ENCODE data around the gene SLC38A7. TPM values are rescaled to one million over a fixed set of nuclear protein-coding genes. Genes with fewer than 3 reads are reported as not detected.

The SLC38A7 gene
- total RNA-seq, 1 donor from 2014 or later = 31.9 TPM

DNA sequence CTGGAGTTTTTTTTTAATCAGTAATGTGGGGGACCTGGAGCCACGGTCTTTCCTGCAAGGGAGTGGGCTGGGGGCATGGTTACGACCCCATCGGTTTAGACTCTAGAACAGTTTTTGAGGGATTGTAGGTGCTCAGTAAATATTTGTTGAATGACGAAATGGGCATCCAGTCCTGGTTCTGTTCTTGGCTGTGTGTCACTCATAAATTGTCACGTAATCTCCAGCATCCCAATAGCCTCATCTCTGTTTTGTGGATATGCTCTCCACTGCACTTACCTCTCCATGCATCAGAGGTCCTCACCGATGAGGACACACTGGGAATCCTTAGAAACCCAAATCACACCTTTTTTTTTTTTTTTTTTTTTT is 497 bp upstream of the SLC38A7 start:
- Histone ChIP-seq H3K9me3 (replicated peaks) (no peaks in the 10 kb centered on the region), H3K27me3 (ENCODE audit: low read depth) (no peaks in the 10 kb centered on the region), H3K27ac (replicated peaks) (peak overlapping the region; percentile 94), H3K36me3 (peaks cover 16% of the 10 kb centered on the region), H3K4me1 (peaks cover 42% of the 10 kb centered on the region), H3K4me3 (peak overlapping the region; percentile 88)
- intact Hi-C loops (cut with micrococcal nuclease) = no loop called here
- DNase-seq = no peak
- TF ChIP-seq, protein P1, sequence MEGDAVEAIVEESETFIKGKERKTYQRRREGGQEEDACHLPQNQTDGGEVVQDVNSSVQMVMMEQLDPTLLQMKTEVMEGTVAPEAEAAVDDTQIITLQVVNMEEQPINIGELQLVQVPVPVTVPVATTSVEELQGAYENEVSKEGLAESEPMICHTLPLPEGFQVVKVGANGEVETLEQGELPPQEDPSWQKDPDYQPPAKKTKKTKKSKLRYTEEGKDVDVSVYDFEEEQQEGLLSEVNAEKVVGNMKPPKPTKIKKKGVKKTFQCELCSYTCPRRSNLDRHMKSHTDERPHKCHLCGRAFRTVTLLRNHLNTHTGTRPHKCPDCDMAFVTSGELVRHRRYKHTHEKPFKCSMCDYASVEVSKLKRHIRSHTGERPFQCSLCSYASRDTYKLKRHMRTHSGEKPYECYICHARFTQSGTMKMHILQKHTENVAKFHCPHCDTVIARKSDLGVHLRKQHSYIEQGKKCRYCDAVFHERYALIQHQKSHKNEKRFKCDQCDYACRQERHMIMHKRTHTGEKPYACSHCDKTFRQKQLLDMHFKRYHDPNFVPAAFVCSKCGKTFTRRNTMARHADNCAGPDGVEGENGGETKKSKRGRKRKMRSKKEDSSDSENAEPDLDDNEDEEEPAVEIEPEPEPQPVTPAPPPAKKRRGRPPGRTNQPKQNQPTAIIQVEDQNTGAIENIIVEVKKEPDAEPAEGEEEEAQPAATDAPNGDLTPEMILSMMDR (IDR thresholded peaks at IDR 0.05; ENCODE audit: borderline replicate concordance) = no peak

DNA sequence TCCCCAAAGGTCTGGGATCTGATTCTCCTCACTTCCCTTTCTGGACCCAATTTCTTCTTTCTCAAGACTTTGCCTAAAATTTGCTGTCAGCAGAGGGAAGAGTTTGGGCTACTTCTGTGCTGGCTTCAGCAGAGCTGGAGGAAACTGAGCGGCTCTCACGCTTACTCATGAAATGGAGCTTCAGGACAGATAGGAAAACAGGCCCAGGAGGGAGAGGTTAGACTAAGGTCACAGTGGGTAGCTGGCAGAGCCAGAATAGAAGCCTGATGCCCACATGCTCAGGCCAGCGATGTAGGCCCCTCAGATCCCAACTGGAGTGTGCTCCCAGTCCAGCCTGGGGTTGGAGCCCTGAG is 593 bp downstream of the SLC38A7 start:
- H3K36me3 ChIP-seq = peaks cover 27% of the 10 kb centered on the region
- TF ChIP-seq, protein P1 (IDR thresholded peaks at IDR 0.05; ENCODE audit: borderline replicate concordance) = no peak
- peak; percentile 15 for DNase-seq
- peak overlapping the region; percentile 88 for H3K4me3 ChIP-seq
- intact Hi-C loops (cut with micrococcal nuclease) = no loop called here
- no peaks in the 10 kb centered on the region for H3K27me3 ChIP-seq (ENCODE audit: low read depth)
- no peaks in the 10 kb centered on the region for H3K9me3 ChIP-seq (replicated peaks)
- peaks cover 49% of the 10 kb centered on the region for H3K4me1 ChIP-seq
- peak overlapping the region; percentile 94 for H3K27ac ChIP-seq (replicated peaks)

DNA sequence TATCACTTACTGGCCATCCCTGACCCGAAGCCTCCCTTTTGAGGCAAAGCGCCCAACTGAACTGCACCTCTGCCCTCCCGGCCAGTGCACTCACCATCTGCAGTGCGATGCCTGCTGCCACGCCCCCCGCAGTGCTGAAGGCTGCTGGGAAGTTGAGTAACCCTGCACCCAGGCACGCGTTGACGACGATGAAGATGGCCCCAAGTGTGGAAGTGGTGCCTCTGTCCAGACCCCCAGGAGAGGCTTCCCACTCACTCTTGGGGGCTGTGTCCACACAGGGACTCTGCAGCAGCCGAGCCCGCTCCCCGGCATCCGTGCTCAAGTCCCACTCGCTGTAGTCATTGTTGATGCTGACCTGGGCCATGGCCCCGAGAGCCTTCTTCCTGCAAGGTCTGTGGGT is 4.8 kb downstream of the SLC38A7 start:
- TF ChIP-seq, protein P1 (IDR thresholded peaks at IDR 0.05; ENCODE audit: borderline replicate concordance) = no peak
- H3K4me1 ChIP-seq = peaks cover 54% of the 10 kb centered on the region
- no peaks in the 10 kb centered on the region for H3K9me3 ChIP-seq (replicated peaks)
- no peak for DNase-seq
- no peaks in the 10 kb centered on the region for H3K27me3 ChIP-seq (ENCODE audit: low read depth)
- H3K4me3 ChIP-seq = no peak overlapping the region
- no peak overlapping the region for H3K27ac ChIP-seq (replicated peaks)
- intact Hi-C loops (cut with micrococcal nuclease) = no loop called here
- H3K36me3 ChIP-seq = peaks cover 69% of the 10 kb centered on the region

DNA sequence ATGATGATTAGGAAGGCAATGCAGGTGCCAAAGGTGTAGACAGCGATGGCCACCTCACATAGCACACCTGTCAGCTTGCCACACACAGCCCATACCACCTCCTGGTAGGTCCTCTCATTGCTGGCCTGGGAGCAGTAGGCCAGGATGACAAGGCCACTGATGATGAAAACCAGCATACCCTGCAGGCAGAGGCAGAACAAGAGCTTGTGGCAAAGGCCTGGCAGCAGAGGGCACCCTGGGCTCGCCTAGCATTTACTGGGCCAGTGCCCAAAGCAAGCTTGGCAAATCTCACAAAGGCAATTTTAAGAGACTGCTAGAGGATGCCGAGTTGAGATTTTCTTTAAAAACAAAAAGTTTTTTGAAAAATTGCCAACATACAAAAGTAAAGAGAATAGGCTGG is 5.9 kb downstream of the SLC38A7 start:
- Histone ChIP-seq H3K27ac (replicated peaks) (no peak overlapping the region), H3K36me3 (peaks cover 77% of the 10 kb centered on the region), H3K9me3 (replicated peaks) (no peaks in the 10 kb centered on the region), H3K4me3 (no peak overlapping the region), H3K27me3 (ENCODE audit: low read depth) (no peaks in the 10 kb centered on the region), H3K4me1 (peaks cover 48% of the 10 kb centered on the region)
- TF ChIP-seq, protein P1 (IDR thresholded peaks at IDR 0.05; ENCODE audit: borderline replicate concordance) = peak; percentile 57
- intact Hi-C loops (cut with micrococcal nuclease) = no loop called here
- DNase-seq = peak; percentile 37

DNA sequence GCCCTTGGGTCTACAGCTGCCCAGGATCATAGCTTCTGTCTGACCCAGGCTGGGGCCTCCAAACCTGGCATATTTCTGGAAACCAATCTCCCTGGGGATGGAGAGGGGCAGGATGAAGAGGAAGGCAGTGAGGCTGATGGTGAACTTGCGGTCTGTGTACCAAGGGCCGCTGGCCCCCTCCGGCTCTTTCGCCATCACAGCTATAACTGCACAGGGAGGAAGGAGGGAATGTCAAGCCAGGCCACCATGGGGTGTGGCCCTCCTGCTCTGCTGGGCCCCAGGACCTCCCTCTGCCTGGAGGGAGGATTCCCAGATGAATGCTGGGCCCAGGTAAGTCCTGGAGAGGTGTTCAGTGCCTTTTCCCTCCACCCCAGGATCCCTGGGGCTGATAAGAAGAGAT is 6.3 kb downstream of the SLC38A7 start:
- Histone ChIP-seq H3K4me1 (peaks cover 44% of the 10 kb centered on the region), H3K27me3 (ENCODE audit: low read depth) (no peaks in the 10 kb centered on the region), H3K27ac (replicated peaks) (no peak overlapping the region), H3K36me3 (peaks cover 81% of the 10 kb centered on the region), H3K9me3 (replicated peaks) (no peaks in the 10 kb centered on the region), H3K4me3 (no peak overlapping the region)
- DNase-seq = peak; percentile 5
- intact Hi-C loops (cut with micrococcal nuclease) = no loop called here
- TF ChIP-seq, protein P1 (IDR thresholded peaks at IDR 0.05; ENCODE audit: borderline replicate concordance) = no peak
